ENCODE data around the gene MALRD1.
"Not testable (repeated sequence)": the region's sequence is repeated elsewhere in the genome, so short reads cannot be mapped to it uniquely, and the experiment has no call there.

MALRD1 gene

DNA sequence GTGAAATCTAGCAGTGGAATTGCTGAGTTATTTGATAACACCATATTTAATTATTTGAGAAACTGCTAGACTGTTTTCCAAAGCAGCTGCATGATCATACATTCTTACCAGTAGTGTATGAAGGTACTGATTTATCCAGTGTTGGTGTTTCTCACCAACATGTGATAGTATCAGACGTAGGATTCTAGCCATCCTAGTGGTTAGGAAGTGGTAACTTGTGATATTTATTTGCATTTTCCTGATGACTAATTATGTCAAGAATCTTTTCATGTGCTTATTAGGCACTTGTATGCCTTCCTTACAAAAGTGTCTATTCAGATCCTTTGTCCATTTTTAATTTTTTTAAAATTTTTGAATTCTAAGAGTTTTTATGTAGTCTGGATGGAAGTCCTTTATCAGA lies 713.4 kb downstream of the MALRD1 start:
- Histone ChIP-seq H3K9ac (ENCODE audit: low read depth, low read length) (no peak overlapping the region), H3K4me1 (ENCODE audit: insufficient read depth, low read length) (no peaks in the 10 kb centered on the region), H3K36me3 (ENCODE audit: insufficient read depth, low read length) (no peaks in the 10 kb centered on the region), H3K9me3 (ENCODE audit: control insufficient read depth, insufficient read depth, low read length) (no peaks in the 10 kb centered on the region)

GRCh38 chr10:19764111-19764510 lies 715.5 kb downstream of the MALRD1 start:
- H3K9ac ChIP-seq (ENCODE audit: low read depth, low read length) = no peak overlapping the region
- no peaks in the 10 kb centered on the region for H3K36me3 ChIP-seq (ENCODE audit: insufficient read depth, low read length)
- peaks cover 8% of the 10 kb centered on the region; the same call in 1 of the 2 replicates for H3K4me1 ChIP-seq (ENCODE audit: insufficient read depth, low read length)
- H3K9me3 ChIP-seq (ENCODE audit: control insufficient read depth, insufficient read depth, low read length) = no peaks in the 10 kb centered on the region

- peaks cover 8% of the 10 kb centered on the region; the same call in 1 of the 2 replicates for H3K4me1 ChIP-seq (ENCODE audit: insufficient read depth, low read length)
- no peaks in the 10 kb centered on the region for H3K9me3 ChIP-seq (ENCODE audit: control insufficient read depth, insufficient read depth, low read length)
- H3K36me3 ChIP-seq (ENCODE audit: insufficient read depth, low read length) = no peaks in the 10 kb centered on the region
- H3K9ac ChIP-seq (ENCODE audit: low read depth, low read length) = no peak overlapping the region
These were observed 719.3 kb downstream of the MALRD1 start for GRCh38 chr10:19767876-19768275.

GRCh38 chr10:19769826-19770225 lies 721.2 kb downstream of the MALRD1 start:
- H3K36me3 ChIP-seq (ENCODE audit: insufficient read depth, low read length); H3K9me3 ChIP-seq (ENCODE audit: control insufficient read depth, insufficient read depth, low read length); H3K9ac ChIP-seq (ENCODE audit: low read depth, low read length); H3K4me1 ChIP-seq (ENCODE audit: insufficient read depth, low read length): not testable (repeated sequence)

DNA sequence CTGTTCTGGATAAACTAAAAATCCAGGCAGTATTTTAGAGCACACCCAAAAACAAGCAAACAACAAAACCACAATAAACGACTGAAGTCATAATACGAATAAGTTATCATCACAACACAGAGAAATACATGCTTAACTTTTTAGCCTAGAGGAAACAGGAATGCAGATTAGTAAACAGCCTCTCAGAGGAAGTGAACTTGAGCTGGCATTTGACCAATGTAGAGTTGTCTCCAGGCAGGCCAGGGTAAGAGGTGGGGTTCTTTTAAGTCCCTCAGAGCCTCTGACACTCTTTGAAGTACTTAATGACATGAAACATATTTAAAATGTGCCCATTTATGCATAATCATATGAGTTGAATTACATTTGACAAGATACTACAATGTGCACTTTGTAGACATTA lies 724.4 kb downstream of the MALRD1 start:
- Histone ChIP-seq H3K4me1 (ENCODE audit: insufficient read depth, low read length) (peaks cover 1% of the 10 kb centered on the region; the same call in 1 of the 2 replicates), H3K9ac (ENCODE audit: low read depth, low read length) (no peak overlapping the region), H3K36me3 (ENCODE audit: insufficient read depth, low read length) (no peaks in the 10 kb centered on the region), H3K9me3 (ENCODE audit: control insufficient read depth, insufficient read depth, low read length) (no peaks in the 10 kb centered on the region)

DNA sequence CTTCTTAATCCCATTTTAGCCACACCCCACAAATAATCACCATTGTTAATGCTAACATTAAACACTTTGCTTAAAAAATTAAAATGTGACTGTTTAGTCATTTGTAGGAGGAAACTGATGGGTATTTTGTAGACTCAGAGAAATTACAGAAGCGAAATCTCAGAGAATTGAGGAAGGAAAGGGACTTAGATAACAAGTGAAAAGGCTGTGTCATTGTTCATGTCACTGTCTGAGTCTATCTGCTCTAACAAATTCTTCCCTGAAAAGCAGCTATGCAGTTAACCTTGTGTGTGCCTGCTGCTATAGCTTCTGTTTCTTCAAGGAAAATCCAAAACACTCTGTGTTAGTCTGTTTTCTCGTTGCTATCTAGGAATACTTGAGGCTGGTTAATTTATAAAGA lies 726.7 kb downstream of the MALRD1 start:
- Histone ChIP-seq H3K4me1 (ENCODE audit: insufficient read depth, low read length) (no peaks in the 10 kb centered on the region), H3K9me3 (ENCODE audit: control insufficient read depth, insufficient read depth, low read length) (no peaks in the 10 kb centered on the region), H3K9ac (ENCODE audit: low read depth, low read length) (no peak overlapping the region), H3K36me3 (ENCODE audit: insufficient read depth, low read length) (no peaks in the 10 kb centered on the region)

- no peaks in the 10 kb centered on the region for H3K4me1 ChIP-seq (ENCODE audit: insufficient read depth, low read length)
- H3K9me3 ChIP-seq (ENCODE audit: control insufficient read depth, insufficient read depth, low read length) = no peaks in the 10 kb centered on the region
- H3K36me3 ChIP-seq (ENCODE audit: insufficient read depth, low read length) = no peaks in the 10 kb centered on the region
- no peak overlapping the region for H3K9ac ChIP-seq (ENCODE audit: low read depth, low read length)
These were observed 729.2 kb downstream of the MALRD1 start for GRCh38 chr10:19777806-19778205.

- Histone ChIP-seq H3K9ac (ENCODE audit: low read depth, low read length) (no peak overlapping the region), H3K36me3 (ENCODE audit: insufficient read depth, low read length) (no peaks in the 10 kb centered on the region), H3K9me3 (ENCODE audit: control insufficient read depth, insufficient read depth, low read length) (no peaks in the 10 kb centered on the region), H3K4me1 (ENCODE audit: insufficient read depth, low read length) (peaks cover 5% of the 10 kb centered on the region; the same call in 1 of the 2 replicates)
These were observed 730.4 kb downstream of the MALRD1 start for GRCh38 chr10:19778996-19779395.

- no peaks in the 10 kb centered on the region for H3K9me3 ChIP-seq (ENCODE audit: control insufficient read depth, insufficient read depth, low read length)
- H3K4me1 ChIP-seq (ENCODE audit: insufficient read depth, low read length) = peaks cover 5% of the 10 kb centered on the region; the same call in 1 of the 2 replicates
- no peaks in the 10 kb centered on the region for H3K36me3 ChIP-seq (ENCODE audit: insufficient read depth, low read length)
- no peak overlapping the region for H3K9ac ChIP-seq (ENCODE audit: low read depth, low read length)
These were observed 734.0 kb downstream of the MALRD1 start for GRCh38 chr10:19782430-19783089.

- Histone ChIP-seq H3K9me3 (ENCODE audit: control insufficient read depth, insufficient read depth, low read length) (no peaks in the 10 kb centered on the region), H3K9ac (ENCODE audit: low read depth, low read length) (no peak overlapping the region), H3K4me1 (ENCODE audit: insufficient read depth, low read length) (peaks cover 8% of the 10 kb centered on the region; the same call in 1 of the 2 replicates), H3K36me3 (ENCODE audit: insufficient read depth, low read length) (no peaks in the 10 kb centered on the region)
These were observed 735.1 kb downstream of the MALRD1 start for GRCh38 chr10:19783721-19784120.

All from ES-I3 (cell line).